HG02938 (cell line): ENCODE data around the gene ASB3.
"Not testable (repeated sequence)": the region's sequence is repeated elsewhere in the genome, so short reads cannot be mapped to it uniquely, and the experiment has no call there.

ENCODE experiments used
- ATAC-seq: cut with Tn5 transposase; IDR thresholded peaks from one replicate; pipeline ENCODE4 v1.9.1; 2021; ENCODE audit warnings: mild to moderate bottlenecking, moderate library complexity; ENCODE audit not compliant: unreplicated experiment

Gene ASB3

DNA sequence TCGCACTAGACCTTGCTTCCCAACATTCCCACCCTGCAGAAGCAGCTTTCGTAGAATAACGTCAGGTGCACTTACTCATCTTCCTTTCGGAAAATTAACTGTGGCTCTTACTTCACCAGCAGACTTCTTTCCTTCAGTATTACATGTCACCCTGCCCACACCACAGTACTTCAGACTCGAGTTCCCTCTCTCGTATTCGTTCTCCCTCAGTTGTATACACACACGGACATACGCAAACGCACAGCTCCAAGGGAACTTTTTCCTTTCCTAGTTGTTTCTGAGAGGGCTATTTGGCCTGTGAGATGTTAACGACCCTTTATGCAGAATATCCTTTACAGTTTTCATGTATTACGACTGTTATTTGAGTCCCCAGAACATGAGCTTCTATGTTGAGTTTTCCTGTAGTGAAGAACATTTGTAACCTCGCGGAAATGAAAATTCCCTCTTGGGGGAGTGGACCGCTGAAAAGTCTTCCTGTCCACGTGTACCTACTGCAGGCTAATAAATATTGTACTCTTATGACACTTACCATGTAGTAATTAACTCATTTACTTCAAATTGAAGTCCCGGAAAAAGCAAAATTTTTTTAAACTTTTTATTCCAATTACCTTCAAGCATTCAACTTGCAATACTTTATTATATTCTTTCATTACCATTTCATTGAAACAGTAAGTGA, 999 bp upstream of the ASB3 start:
- ATAC-seq = no peak

DNA sequence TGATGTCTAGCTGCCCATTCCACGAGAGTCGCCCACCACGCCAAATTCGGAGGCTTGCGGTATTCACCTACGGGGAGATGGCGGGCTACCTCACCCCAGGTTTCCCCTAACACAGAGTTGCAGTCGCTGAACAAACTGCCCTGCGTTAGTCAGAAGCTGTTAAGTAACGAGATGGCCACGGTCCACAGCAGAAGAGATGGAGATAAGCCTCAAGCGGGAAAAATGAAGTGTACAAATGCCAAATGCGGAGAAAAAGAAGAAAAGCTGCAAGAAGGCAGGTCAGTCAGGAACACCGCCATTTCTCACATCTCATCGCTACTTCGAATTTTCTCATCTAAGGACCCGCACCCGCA, 425 bp downstream of the ASB3 start:
- ATAC-seq = peak; percentile 23

DNA sequence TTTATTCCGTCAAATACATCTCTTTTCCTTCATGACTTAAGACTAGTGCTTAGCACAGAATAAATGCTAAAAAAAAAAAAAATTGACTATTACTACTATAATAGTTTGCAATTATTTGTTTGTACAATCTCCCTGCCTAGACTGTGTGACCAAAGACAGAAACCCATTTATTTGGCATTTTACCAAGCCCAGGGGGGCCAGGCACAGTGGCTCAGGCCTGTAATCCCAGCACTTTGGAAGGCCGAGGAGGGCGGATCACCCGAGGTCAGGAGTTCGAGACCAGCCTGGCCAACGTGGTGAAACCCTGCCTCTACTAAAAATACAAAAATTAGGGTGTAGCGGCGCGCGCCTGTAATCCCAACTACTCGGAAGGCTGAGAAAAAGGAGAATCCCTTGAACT, 1.4 kb downstream of the ASB3 start:
- ATAC-seq = no peak

DNA sequence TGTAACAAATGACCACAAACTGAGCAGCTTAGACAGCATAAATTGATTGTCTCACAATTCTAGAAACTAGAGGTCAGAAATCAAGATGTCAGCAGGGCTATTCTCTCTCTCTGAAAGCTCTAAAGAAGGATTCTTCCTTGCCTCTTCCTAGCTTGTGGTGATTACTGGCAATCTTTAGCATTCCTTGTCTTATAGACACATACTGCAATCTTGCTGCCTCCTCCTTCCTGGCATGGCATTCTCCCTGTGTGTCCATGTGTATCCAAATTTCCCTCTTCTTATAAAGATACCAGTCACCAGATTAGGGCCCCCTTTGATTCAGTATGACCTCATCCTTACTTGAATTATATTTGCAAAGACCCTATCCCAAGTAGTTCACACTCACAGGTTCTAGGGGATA, 2.3 kb downstream of the ASB3 start:
- no peak for ATAC-seq

DNA sequence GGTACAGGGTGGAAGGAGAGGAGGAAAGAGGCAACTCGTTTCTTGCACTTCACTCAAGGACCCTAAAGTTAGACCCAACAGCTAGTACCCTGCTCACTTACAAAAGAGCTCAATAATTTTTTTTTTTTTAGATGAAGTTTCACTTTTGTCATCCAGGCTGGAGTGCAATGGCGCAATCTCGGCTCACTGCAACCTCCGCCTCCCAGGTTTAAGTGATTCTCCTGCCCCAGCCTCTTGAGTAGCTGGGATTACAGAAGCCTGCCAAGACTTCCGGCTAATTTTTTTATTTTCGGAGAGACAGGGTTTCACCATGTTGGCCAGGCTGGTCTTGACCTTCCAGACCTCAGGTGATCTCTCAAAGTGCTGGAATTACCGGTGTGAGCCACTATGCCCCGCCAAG, 4.1 kb downstream of the ASB3 start:
- ATAC-seq = no peak

DNA sequence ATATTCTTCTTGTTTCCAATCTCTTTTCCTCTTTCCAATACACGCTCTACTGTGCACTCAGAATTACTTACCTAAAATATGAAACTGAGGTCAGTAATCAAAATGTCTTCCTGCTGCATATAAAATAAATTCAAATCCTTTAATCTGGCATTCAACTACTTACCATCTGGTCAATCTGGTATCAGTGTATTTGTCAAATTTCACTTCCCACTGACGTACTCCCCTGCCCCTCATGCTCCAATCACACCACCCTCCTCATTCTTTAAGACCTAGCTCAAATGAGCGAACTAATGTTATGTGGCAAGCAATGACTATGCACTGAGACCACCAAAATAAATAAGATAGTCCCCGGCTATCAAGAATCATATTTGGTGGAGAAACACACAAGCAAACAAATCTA, 6.7 kb downstream of the ASB3 start:
- ATAC-seq = no peak

DNA sequence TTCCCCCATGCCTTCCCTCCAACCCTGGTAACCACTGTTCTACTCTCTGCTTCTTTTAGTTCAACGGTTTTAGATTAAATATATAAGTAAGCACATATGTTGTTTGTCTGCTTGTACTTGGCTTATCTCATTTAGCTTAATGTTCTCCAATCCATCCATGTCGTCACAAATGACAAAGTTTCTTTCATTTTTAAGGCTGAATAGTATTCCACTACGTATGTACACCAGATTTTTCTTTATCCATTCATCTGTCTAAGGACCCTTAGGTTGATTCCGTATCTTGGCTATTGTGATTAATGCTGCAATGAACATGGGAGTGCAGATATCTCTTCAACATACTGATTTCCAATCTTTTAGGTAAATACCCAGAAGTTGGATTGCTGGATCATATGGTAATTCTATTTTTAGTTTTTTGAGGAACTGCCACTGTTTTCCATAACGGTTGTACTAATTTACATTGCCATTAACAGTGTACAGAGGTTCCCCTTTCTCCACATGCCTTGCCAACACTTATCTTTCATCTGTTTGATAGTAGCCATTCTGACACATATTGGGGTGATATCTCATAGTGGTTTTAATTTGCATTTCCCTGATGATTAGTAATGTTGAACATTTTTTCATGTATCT, 8.1 kb downstream of the ASB3 start:
- ATAC-seq = no peak

DNA sequence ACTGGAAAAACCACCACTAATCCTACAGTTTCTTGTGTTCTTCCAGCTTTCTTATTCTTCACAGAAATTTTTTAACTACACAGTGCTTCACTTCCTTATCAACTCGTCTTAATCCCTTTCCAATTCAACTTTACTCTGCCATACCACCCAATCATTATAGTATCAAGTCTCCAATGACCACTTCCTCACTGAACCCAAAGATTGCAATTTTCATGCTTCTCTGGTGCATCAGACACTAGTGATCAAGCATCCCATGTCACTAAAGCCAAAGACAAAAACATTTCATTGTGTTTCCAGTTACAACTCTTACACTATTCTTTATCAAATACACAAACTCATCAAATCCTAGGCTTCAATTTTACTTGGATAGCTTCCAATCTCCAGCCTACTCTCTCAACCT, 9.6 kb downstream of the ASB3 start:
- ATAC-seq = no peak

DNA sequence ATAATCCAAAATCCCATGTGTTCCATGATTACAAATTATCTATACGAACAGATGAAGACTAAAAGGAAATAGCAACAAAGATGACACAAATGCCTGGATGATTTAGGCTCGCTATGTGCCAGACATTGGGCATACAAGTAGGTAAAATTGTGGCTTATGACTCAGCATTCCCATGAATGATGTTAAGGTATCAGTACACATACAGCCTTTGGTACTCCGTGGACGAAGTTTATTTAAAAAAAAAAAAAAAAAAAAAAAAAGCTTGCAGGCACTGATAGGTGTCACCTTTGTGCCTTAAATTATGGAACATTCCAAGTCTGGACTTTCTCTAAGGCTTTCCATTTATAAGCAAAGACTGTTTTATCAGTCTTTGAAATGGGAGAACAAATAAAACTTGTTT, 16.5 kb downstream of the ASB3 start:
- ATAC-seq = no peak

DNA sequence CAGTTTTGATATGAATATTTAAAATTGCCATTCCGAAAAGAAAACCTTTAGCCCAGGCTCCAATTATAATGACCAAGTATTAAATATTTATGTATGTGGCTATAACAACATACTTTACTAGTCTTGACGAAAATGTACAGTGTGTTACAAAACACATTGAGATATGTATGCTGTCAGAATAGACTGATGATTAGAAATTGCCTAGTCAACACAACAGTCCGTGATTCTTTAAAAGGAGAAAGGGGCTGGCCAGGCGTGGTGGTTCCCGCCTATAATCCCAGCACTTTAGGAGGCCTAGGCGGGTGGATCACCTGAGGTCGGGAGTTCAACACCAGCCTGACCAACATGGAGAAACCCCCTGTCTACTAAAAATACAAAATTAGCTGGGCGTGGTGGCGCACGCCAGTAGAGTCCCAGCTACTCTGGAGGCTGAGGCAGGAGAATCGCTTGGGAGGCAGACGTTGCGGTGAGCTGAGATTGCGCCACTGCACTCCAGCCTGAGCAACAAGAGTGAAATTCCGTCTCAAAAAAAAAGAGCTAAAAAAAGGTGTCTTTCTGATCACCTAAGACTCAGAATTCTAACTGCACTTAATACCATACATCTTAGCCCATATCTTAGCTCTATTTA, 17.3 kb downstream of the ASB3 start:
- ATAC-seq = no peak

DNA sequence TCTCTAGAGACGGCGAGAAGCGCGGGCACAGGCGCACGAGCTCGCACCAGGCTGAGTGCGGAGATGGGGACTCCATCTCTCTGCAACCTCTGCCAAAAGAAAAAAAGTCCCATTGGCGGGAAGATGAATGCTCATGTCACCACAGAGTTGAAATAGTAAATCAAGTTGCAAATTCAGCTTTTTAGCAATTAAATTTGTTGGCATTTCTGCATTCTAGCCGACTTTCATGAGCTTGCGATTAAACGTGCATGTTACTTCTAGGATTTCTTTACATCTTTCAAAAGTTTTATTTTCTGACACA, 18.6 kb downstream of the ASB3 start:
- ATAC-seq = peak; percentile 42

DNA sequence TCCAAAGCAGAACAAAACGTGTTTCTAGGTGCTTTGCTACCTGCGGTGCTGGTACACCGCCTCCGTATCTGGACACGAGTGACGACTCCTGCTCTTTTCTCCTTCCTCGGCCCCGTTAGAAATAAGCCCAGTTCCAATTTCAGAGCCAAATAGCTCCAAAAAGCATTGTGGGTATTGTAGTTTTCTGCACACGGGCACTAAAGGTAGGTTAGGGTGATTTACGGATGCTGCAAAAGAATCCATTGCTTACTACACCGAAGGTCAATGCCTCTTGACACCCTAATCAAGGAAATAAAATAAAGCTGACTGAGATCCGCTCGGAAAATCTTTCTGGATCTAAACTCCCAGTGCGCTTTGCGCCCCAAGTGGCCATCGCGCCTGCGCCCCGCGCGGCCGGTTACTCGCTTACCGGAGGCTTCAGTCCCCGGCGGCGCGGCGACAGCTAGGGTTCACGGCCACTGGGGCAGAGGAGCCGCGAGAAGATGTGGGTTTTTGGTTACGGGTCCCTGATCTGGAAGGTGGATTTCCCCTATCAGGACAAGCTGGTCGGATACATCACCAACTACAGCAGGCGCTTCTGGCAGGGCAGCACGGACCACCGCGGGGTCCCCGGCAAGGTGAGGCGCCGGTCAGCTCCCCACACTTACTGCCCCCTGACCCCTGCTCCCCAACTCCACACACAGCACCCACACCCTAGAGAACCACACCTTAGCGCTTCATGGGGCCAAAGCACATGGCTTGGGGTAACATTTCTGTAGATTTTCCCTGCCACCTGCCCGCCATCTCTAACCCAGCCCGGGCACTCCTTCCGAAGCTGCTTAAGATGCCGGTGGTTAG, 19.1 kb downstream of the ASB3 start, which contains the start of gene CHAC2:
CHAC2 (plus strand) TSS at position 400 of the 837 bp plus-strand sequence; CDS start at position 483, 83 bp downstream.
- peak; percentile 93 for ATAC-seq

DNA sequence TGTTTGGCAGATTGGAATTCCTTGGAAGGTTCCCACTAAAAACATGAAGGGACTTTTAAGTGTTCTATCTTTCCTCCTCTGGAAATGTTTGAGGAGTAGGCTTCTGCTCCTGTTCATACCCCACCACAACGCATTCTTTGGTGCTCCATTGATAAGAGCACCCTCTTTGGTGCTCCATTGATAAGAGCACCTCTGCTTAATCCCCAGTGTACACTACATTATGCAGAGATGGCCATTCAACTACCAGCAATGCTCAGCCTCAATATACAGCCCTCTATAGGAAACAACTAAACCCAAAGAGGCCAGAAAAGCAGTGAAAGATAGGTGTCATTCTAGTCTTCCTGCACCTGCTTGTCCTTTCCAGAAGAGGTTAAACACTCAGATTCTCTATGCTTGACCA, 21.0 kb downstream of the ASB3 start:
- ATAC-seq = no peak

DNA sequence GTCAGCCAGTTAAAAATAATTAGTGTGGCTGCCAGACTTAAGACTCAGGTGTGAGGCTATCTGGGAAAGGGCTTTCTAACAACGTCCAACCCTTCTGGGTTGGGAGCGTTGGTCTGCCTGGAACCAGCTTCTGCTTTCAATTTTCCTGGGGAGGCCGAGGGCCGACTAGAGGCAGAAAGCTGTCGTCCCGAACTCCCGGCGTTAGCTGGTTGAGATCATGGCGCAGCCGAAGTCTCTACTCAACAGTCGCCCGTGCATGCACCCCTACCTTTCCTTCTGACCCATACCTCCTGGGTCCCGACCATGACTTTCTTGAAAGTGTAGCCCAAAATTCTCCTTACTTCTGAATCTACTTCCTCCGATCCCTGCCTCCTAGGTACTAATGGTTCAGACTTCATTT, 29.5 kb downstream of the ASB3 start:
- ATAC-seq = not testable (repeated sequence)

DNA sequence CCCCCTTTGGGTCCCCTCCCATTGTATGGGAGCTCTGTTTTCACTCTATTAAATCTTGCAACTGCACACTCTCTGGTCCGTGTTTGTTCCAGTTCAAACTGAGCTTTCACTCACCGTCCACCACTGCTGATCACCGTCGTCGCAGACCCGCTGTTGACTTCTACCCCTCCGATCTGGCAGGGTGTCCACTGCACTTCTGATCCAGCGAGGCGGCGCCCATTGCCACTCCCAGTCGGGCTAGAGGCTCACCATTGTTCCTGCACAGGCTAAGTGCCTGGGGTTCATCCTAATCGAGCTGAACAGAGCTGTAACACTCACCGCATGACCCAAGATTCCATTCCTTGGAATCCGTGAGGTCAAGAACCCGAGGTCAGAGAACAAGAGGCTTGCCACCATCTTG, 30.1 kb downstream of the ASB3 start:
- ATAC-seq = no peak

DNA sequence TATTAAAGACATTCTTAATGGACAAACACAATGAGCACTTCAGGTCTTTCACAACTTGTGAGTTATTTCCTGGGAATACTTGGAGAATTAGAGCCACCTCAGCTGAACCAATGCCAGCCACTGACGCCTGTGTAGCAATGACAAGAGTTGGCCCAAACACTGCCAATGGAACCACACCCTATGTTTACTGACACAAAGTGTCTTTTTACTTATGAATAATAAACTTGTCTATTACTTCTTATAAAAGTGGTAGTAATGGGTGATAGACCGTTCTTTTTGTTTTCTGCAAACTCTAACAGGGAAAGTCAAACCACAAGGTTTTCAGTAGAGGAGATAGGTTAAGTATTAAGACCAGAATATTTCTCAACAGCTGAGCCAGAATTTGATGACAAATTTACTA, 31.6 kb downstream of the ASB3 start:
- ATAC-seq = no peak

DNA sequence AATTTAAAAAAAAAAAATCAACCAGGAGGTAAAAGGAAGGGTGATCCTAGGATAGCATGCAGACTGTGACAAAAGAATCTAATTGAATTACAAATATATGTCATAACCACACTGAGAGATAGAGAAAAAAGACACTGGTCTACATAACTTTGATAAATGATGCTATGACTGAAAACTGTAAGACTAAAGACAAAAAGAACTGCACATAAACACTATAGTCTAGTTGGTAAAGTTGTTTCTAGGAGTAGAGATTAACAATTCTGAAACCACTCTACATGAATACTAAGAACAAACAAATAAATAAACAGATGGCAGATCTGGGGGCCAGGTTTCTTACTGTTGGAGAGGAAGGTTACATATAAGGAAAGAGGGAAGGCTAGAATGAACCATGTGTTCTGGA, 33.7 kb downstream of the ASB3 start:
- ATAC-seq = no peak

DNA sequence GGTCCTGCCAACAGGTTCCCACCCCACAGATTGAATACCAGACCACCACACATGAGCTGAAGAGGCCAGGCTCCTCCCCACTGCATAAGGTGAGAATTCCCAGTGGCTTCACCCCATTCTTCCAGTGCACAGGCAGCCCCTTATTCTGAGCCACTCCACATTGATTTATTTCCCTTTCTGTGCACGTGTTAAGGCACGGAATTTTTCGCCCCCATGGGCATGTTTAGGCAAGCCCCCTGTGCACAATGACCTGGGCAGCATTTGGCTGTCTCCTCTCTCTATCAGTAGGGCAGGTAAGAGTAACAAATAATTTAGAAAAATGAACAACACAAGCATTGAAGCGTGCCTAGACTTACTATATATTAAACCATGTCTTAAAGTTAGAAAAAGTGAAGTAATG, 34.4 kb downstream of the ASB3 start:
- no peak for ATAC-seq

DNA sequence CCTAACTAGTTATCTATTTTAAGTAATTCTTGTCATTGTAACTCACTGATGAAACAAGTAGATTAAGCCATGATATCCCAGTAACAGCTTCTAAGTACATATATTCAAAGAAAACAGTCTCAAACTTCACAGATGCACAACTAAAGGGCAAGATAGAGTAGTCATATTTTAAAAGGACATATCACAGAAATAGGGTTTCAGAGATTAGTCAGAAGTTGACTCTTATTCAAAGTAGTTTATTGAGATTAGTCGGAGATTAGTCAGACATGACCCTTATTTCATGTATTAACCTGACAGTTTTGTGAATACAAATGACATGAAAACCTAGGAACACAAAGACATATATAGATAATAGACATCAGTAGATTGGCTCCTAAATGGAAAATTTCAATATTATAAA, 35.0 kb downstream of the ASB3 start:
- ATAC-seq = peak; percentile 98

DNA sequence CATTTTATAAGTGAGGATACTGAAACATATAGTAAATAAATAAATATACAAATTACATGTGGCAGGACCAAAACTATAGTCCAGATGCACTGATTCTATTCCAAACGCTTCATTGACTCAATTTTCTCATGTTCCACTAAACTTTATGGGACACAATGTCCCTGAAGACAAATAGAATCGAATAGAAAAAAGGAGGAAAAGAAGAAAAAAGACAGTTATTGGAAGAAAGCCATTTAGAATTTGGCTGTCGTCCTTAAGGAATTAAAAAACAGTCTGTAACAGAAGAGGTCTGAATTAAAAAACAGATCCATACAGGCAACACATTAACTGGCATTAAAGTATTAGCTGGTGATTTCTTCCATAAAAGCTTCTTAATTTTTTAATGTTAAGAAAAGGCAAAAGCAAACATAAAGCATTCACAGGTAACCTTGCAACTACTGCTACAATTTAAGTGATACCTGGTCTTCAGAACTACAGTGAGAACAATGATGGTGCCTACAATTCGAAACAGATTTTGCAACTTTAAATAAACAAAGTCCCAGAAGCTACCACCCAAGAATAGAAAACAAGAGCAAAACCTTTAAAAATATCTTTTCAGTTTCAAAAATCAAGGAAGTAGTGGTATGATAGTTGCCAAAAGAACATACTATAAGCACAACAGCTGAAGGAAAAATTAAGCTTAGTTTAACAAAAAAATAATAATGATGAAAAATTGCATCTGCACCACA, 36.5 kb downstream of the ASB3 start:
- no peak for ATAC-seq

DNA sequence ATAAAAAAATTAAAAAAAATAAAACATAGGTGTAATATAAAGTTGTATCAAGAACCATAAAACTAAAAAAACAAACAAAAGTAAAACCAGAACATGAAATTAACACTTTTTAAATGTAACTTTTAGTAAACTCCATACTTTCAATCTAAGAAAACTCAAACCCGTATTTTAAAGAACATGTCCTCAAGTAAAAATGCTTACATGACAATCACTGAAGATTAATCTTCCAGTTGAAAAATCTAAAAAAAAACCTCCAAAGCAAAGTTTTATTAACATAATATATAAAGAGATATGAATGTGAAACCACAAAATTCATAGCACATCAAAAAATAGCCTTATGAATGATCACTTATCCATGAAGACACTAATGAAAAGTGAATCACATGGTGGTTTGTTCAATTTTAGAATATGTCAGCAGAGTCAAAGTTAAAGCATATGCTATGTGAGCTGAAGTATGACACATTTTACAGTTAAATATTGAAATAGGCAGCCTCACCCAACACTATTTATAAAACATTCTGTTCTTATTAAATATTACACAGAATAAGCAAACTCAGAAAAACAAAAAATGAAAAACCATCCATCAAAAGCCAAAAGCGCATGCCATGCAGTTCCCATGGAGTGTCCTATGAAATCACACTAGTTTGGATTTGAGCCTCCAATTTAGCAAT, 42.2 kb downstream of the ASB3 start:
- no peak for ATAC-seq
